GM12878 (cell line): ENCODE results near the gene H2AZ2. TPM values are rescaled to one million over a fixed set of nuclear protein-coding genes. Genes with fewer than 3 reads are reported as not detected.

ENCODE experiments used
- ATAC-seq: fragments of 200-7000 bp; cut with Tn5 transposase; 3 replicates; pipeline ENCODE4 v1.9.1; 2020; ENCODE audit warnings: mild to moderate bottlenecking, moderate library complexity
- BruUV-seq: library from RNA; stranded (reverse); fragments of 400-500 nt; replicated peaks from 2 replicates; lab custom pipeline; 2021; lab: Mats Ljungman, UMichigan
- CTCF ChIA-PET: fragments of 300-600 bp; sonication (Branson Sonifier 250); formaldehyde crosslinking; extraction: SDS; loops from one replicate; lab custom pipeline; 2021; ENCODE audit warnings: inconsistent platforms; lab: Yijun Ruan, JAX
- POLR2A ChIA-PET: fragments of 350-600 bp; formaldehyde crosslinking; extraction: SDS; loops from one replicate; lab custom pipeline; 2021; ENCODE audit warnings: inconsistent platforms; lab: Charles Lee
- RAD21 ChIA-PET: fragments of 300-600 bp; sonication (Branson Sonifier 250); formaldehyde crosslinking; loops from one replicate; lab custom pipeline; 2023; ENCODE audit warnings: antibody characterized with exemption; ENCODE audit not compliant: unreplicated experiment; lab: Charles Lee
- SMC1A ChIA-PET: fragments of 300-600 bp; sonication (Branson Sonifier 250); formaldehyde crosslinking; loops from one replicate; lab custom pipeline; 2023; ENCODE audit not compliant: unreplicated experiment, uncharacterized antibody; lab: Charles Lee
- DNase-seq: peaks from one replicate; pipeline ENCODE4 v3.0.0-alpha.2; 2011; ENCODE audit warnings: low read depth, low spot score
- FAIRE-seq: peaks from 3 replicates; lab custom pipeline; 2011; peaks lifted over from hg19 to GRCh38; lab: Jason Lieb, UNC
- H2AFZ ChIP-seq: 2 replicates; pipeline ENCODE4 v1.6.0; 2011; ENCODE audit warnings: low read depth, low read length, control low read depth; ENCODE audit not compliant: control insufficient read depth
- H3K27ac ChIP-seq: 2 replicates; pipeline ENCODE4 v1.5.1; 2011; ENCODE audit warnings: control low read depth; ENCODE audit not compliant: control insufficient read depth, insufficient read depth
- H3K27me3 ChIP-seq, 2 experiments: replicated peaks in 1 of 2; 2 replicates each; pipeline versions ENCODE4 v1.6.0 to v1.6.1; 2011; ENCODE audit warnings: low read length in 1 of 2; ENCODE audit not compliant: control insufficient read depth in 2 of 2, insufficient read depth in 2 of 2
- H3K36me3 ChIP-seq, 2 experiments: 2 replicates each; pipeline ENCODE4 v1.5.1; 2011; ENCODE audit warnings: low read length in 1 of 2; ENCODE audit not compliant: control insufficient read depth in 2 of 2, insufficient read depth in 2 of 2
- H3K4me1 ChIP-seq: 2 replicates; pipeline ENCODE4 v1.6.1; 2011; ENCODE audit warnings: mild to moderate bottlenecking, low read length, moderate library complexity, mixed read lengths; ENCODE audit not compliant: control insufficient read depth, insufficient read depth
- H3K4me2 ChIP-seq: 2 replicates; pipeline ENCODE4 v1.6.0; 2011; ENCODE audit warnings: control low read depth; ENCODE audit not compliant: control insufficient read depth, insufficient read depth
- H3K4me3 ChIP-seq: fragments of 200-600 bp; sonication (generic); 2 replicates; pipeline ENCODE4 v1.5.1; 2016
- H3K79me2 ChIP-seq: 2 replicates; pipeline ENCODE4 v1.6.0; 2011; ENCODE audit warnings: low read length; ENCODE audit not compliant: control insufficient read depth, insufficient read depth
- H3K9ac ChIP-seq: 2 replicates; pipeline ENCODE4 v1.8.0; 2011; ENCODE audit warnings: low read length, control low read depth, mixed read lengths; ENCODE audit not compliant: control insufficient read depth, insufficient read depth
- H3K9me3 ChIP-seq: replicated peaks from 3 replicates; pipeline ENCODE4 v1.5.1; 2011; ENCODE audit warnings: mild to moderate bottlenecking, low read length; ENCODE audit not compliant: control insufficient read depth, insufficient read depth
- H4K20me1 ChIP-seq: 2 replicates; pipeline ENCODE4 v1.6.0; 2011; ENCODE audit not compliant: control insufficient read depth, insufficient read depth
- CBX3 ChIP-seq: fragments of 200-600 bp; sonication (generic); IDR thresholded peaks from 2 replicates; pipeline ENCODE4 v1.6.1; 2016; ENCODE audit warnings: low read depth, borderline replicate concordance
- E2F4 ChIP-seq: IDR thresholded peaks from 2 replicates; pipeline ENCODE4 v1.6.1; 2012; ENCODE audit warnings: low read depth, low read length, improper control_type of control experiment
- EP300 ChIP-seq, 2 experiments: fragments of 150-350 bp in 1 of 2; IDR thresholded peaks; 2 replicates each; pipeline ENCODE4 v1.6.1; 2011 to 2012; ENCODE audit warnings: low read depth in 2 of 2, low read length in 2 of 2, borderline replicate concordance in 1 of 2, improper control_type of control experiment in 1 of 2, inconsistent platforms in 1 of 2; ENCODE audit not compliant: control insufficient read depth in 1 of 2
- HDAC2 ChIP-seq: fragments of 200-600 bp; sonication (generic); IDR thresholded peaks from 2 replicates; pipeline ENCODE4 v1.6.1; 2017
- MXI1 ChIP-seq: fragments of 150-350 bp; IDR thresholded peaks from 2 replicates; pipeline ENCODE4 v1.6.1; 2011; ENCODE audit warnings: low read depth, mild to moderate bottlenecking, inconsistent platforms, low read length, improper control_type of control experiment
- NBN ChIP-seq: fragments of 450-650 bp; IDR thresholded peaks from 2 replicates; pipeline ENCODE4 v1.6.1; 2016
- PAX5 ChIP-seq: IDR thresholded peaks from 2 replicates; pipeline ENCODE4 v1.6.1; 2011; ENCODE audit warnings: low read depth, low read length, borderline replicate concordance
- REST ChIP-seq: IDR thresholded peaks from 2 replicates; pipeline ENCODE4 v1.6.1; 2012; ENCODE audit warnings: mild to moderate bottlenecking, low read depth, low read length
- SRF ChIP-seq, 2 experiments: IDR thresholded peaks; 2 replicates each; pipeline ENCODE4 v1.6.1; 2011; ENCODE audit warnings: low read depth in 2 of 2, low read length in 2 of 2, mild to moderate bottlenecking in 1 of 2, moderate library complexity in 1 of 2
- TBL1XR1 ChIP-seq: IDR thresholded peaks from 2 replicates; pipeline ENCODE4 v1.6.1; 2012; ENCODE audit warnings: low read depth, low read length, improper control_type of control experiment
- YY1 ChIP-seq: IDR thresholded peaks from 2 replicates; pipeline ENCODE4 v1.6.1; 2011; ENCODE audit warnings: low read depth, mild to moderate bottlenecking, low read length
- ZBED1 ChIP-seq: IDR thresholded peaks from 2 replicates; pipeline ENCODE4 v1.6.1; 2016; ENCODE audit warnings: borderline replicate concordance
- WGBS: methylation state at CpG from one replicate; pipeline ENCODE4 v1.1.6; 2016; ENCODE audit warnings: low lambda C conversion rate; ENCODE audit not compliant: insufficient replicate concordance, insufficient coverage; ENCODE audit errors: missing lambda C conversion rate; 5-methylcytosine and 5-hydroxymethylcytosine counted together
- in situ Hi-C: fragments of 300-500 bp; cut with MboI; formaldehyde crosslinking; loops from 9 replicates; pipeline ENCODE4 v1.14.3; 2018; ENCODE audit warnings: mixed read lengths
- intact Hi-C: fragments of 100-400 bp; cut with micrococcal nuclease; formaldehyde crosslinking; loops from one replicate; pipeline ENCODE4 v1.14.2; 2022; ENCODE audit not compliant: unreplicated experiment
- polyA plus RNA-seq, 11 experiments: library from polyadenylated mRNA; depleted of rRNA in 4 of 11; unstranded in 6 of 11; stranded (reverse) in 5 of 11; fragments of >200 nt; fragmentation: Nextera tagmentation in 4 of 11; fragmentation: Illumina TruSeq in 1 of 11; extraction: Ambion mirVana in 4 of 11; extraction: Trizol in 1 of 11; gene quantifications; 1 replicate in 1 of 11; 2 replicates in 10 of 11; pipeline versions ENCODE4 v1.2.1 to v1.2.3, GENCODE V29; 2011 to 2016; ENCODE audit warnings: inconsistent platforms in 2 of 11, missing spikeins in 2 of 11, low read depth in 1 of 11
- total RNA-seq, 4 experiments: library from RNA; depleted of rRNA in 3 of 4; stranded (reverse); fragments of >200 nt in 3 of 4; fragmentation: Illumina TruSeq in 1 of 4; extraction: Trizol in 1 of 4; gene quantifications; 2 replicates each; pipeline versions ENCODE4 v1.2.1 to v1.2.3, GENCODE V29; 2013 to 2021
- TF ChIP-seq, protein P1 (sequence below): fragments of 450-650 bp; IDR thresholded peaks from 2 replicates; pipeline ENCODE4 v1.6.1; 2016; ENCODE audit warnings: mild to moderate bottlenecking
- TF ChIP-seq, protein P2 (sequence below): IDR thresholded peaks from 2 replicates; pipeline ENCODE4 v1.6.1; 2011; ENCODE audit warnings: mild to moderate bottlenecking, low read depth, low read length, moderate library complexity; ENCODE audit not compliant: insufficient replicate concordance

Gene H2AZ2
- total and polyA plus RNA-seq, 10 of the 15 experiments (the other 5 are each of a cell fraction or from before 2014, with no cell fraction given), result 118 to 366 (median 223) TPM

GRCh38 chr7:44823255-44823781 lies 24.6 kb downstream of the H2AZ2 start (continued):
- TF ChIP-seq REST, result no peak
- TF ChIP-seq, all 136 proteins: peak for 0

GRCh38 chr7:44819292-44819691 lies 28.6 kb downstream of the H2AZ2 start:
- ATAC-seq (peak; percentile 14; the same call in 1 of the 3 replicates), FAIRE-seq (no peak), DNase-seq (no peak)
- Histone ChIP-seq H3K4me1 (no peaks in the 10 kb centered on the region), H3K9ac (no peak overlapping the region), H3K36me3 (no peaks in the 10 kb centered on the region; a peak in 1 of 4 replicates), H3K27me3 (no peaks in the 10 kb centered on the region), H3K27ac (no peak overlapping the region), H3K4me2 (no peak overlapping the region), H3K9me3 (no peaks in the 10 kb centered on the region), H3K4me3 (no peak overlapping the region), H3K79me2 (no peaks in the 10 kb centered on the region), H2AFZ (no peak overlapping the region), H4K20me1 (no peaks in the 10 kb centered on the region)
- RAD21 ChIA-PET, result no interaction called here
- 72% methylated on average over 2 of the region's 2 CpGs for WGBS
- in situ Hi-C loops, result no loop called here
- SMC1A ChIA-PET, result interaction anchor here (1.0 to 1.2 kb wide), 2 partner anchors 12 to 25 kb away, joined by 3 to 4 read pairs; no protein-coding TSS in a partner anchor
- no TSS peak for BruUV-seq
- POLR2A ChIA-PET, result interaction anchor here (0.5 kb wide), 1 partner anchor 190 kb away, joined by 4 read pairs; no protein-coding TSS in a partner anchor
- intact Hi-C loops, result no loop called here
- CTCF ChIA-PET, result no interaction called here
- TF ChIP-seq EP300 (IDR thresholded peaks at IDR 0.05; ENCODE audit: borderline replicate concordance in 1 of 2, control insufficient read depth in 1 of 2, low read depth in 2 of 2, low read length in 2 of 2), result no peak
- no peak for TF ChIP-seq HDAC2
- TF ChIP-seq TBL1XR1, result no peak
- TF ChIP-seq E2F4, result no peak
- no peak for TF ChIP-seq ZBED1
- TF ChIP-seq, protein P1, sequence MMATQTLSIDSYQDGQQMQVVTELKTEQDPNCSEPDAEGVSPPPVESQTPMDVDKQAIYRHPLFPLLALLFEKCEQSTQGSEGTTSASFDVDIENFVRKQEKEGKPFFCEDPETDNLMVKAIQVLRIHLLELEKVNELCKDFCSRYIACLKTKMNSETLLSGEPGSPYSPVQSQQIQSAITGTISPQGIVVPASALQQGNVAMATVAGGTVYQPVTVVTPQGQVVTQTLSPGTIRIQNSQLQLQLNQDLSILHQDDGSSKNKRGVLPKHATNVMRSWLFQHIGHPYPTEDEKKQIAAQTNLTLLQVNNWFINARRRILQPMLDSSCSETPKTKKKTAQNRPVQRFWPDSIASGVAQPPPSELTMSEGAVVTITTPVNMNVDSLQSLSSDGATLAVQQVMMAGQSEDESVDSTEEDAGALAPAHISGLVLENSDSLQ, result no peak
- TF ChIP-seq NBN, result no peak
- no peak for TF ChIP-seq CBX3
- TF ChIP-seq, protein P2, sequence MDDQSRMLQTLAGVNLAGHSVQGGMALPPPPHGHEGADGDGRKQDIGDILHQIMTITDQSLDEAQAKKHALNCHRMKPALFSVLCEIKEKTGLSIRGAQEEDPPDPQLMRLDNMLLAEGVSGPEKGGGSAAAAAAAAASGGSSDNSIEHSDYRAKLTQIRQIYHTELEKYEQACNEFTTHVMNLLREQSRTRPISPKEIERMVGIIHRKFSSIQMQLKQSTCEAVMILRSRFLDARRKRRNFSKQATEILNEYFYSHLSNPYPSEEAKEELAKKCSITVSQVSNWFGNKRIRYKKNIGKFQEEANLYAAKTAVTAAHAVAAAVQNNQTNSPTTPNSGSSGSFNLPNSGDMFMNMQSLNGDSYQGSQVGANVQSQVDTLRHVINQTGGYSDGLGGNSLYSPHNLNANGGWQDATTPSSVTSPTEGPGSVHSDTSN, result no peak
- no peak for TF ChIP-seq SRF (IDR thresholded peaks at IDR 0.05; ENCODE audit: low read depth in 2 of 2, low read length in 2 of 2)
- no peak for TF ChIP-seq PAX5
- TF ChIP-seq MXI1, result no peak
- TF ChIP-seq YY1, result no peak
